OCI-LY7 (cell line): Measurements from ENCODE around the gene SLC38A5.

Source experiments
- EZH2phosphoT487 ChIP-seq: fragments of 200-600 bp; sonication (generic); IDR thresholded peaks from 2 replicates; pipeline ENCODE4 v1.6.1; 2018; ENCODE audit warnings: low read depth, borderline replicate concordance, mild to moderate bottlenecking, mixed run types, antibody characterized with exemption, low read length, moderate library complexity, mixed read lengths
- TF ChIP-seq, protein P1 (sequence below): fragments of 200-600 bp; sonication (generic); conservative IDR thresholded peaks from 2 replicates; pipeline ENCODE4 v1.5.1; 2014; ENCODE audit warnings: mild to moderate bottlenecking, antibody characterized with exemption, low read length, moderate library complexity, mixed read lengths

DNA sequence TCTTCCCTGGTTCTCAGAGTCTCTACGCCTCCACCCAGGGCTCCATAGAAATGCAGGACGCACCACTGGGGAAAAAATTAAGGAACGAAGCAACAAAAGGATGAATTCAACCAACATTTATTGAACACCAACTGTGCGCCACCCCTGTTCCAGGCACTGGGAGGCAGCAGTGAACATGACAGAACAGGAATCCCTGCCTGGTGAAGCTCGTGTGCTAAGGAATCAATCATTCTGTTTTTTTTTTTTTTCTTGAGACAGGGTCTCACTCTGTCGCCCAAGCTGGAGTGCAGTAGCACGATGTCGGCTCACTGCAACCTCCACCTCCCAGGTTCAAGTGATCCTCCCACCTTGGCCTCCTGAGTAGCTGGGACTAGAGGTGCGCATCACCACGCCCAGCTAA is 4.1 kb upstream of the SLC38A5 start:
- TF ChIP-seq EZH2phosphoT487 = no peak
- TF ChIP-seq, protein P1, sequence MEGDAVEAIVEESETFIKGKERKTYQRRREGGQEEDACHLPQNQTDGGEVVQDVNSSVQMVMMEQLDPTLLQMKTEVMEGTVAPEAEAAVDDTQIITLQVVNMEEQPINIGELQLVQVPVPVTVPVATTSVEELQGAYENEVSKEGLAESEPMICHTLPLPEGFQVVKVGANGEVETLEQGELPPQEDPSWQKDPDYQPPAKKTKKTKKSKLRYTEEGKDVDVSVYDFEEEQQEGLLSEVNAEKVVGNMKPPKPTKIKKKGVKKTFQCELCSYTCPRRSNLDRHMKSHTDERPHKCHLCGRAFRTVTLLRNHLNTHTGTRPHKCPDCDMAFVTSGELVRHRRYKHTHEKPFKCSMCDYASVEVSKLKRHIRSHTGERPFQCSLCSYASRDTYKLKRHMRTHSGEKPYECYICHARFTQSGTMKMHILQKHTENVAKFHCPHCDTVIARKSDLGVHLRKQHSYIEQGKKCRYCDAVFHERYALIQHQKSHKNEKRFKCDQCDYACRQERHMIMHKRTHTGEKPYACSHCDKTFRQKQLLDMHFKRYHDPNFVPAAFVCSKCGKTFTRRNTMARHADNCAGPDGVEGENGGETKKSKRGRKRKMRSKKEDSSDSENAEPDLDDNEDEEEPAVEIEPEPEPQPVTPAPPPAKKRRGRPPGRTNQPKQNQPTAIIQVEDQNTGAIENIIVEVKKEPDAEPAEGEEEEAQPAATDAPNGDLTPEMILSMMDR = peak; percentile 62
